Neural progenitor cell (in vitro differentiated cells): ENCODE measurements around the gene ASB1. TPM values are rescaled to one million over a fixed set of nuclear protein-coding genes. Genes with fewer than 3 reads are reported as not detected.

Source experiments
- DNase-seq: peaks from one replicate; pipeline ENCODE4 v3.0.0-alpha.2; 2016; ENCODE audit warnings: low spot score
- H2AFZ ChIP-seq: fragments of 200-600 bp; sonication (generic); replicated peaks from 2 replicates; pipeline ENCODE4 v1.6.1; 2016; ENCODE audit warnings: antibody characterized with exemption
- H3F3A ChIP-seq: fragments of 200-600 bp; sonication (generic); 2 replicates; pipeline ENCODE4 v1.6.1; 2016; ENCODE audit warnings: antibody characterized with exemption, low read depth
- H3K27ac ChIP-seq: fragments of 200-600 bp; sonication (generic); 2 replicates; pipeline ENCODE4 v1.5.1; 2016; ENCODE audit warnings: mild to moderate bottlenecking
- H3K27me3 ChIP-seq: fragments of 200-600 bp; sonication (generic); 2 replicates; pipeline ENCODE4 v1.6.1; 2016; ENCODE audit warnings: mild to moderate bottlenecking, moderate library complexity
- H3K36me3 ChIP-seq: fragments of 200-600 bp; sonication (generic); 2 replicates; pipeline ENCODE4 v1.5.1; 2016
- H3K4me1 ChIP-seq: fragments of 200-600 bp; sonication (generic); 2 replicates; pipeline ENCODE4 v1.6.1; 2016; ENCODE audit warnings: mixed run types
- H3K4me2 ChIP-seq: fragments of 200-600 bp; sonication (generic); 2 replicates; pipeline ENCODE4 v1.6.1; 2016
- H3K4me3 ChIP-seq: fragments of 200-600 bp; sonication (generic); 2 replicates; pipeline ENCODE4 v1.5.1; 2016
- H3K79me2 ChIP-seq: fragments of 200-600 bp; sonication (generic); 2 replicates; pipeline ENCODE4 v1.6.1; 2016; ENCODE audit warnings: low read depth
- H3K9ac ChIP-seq: fragments of 200-600 bp; sonication (generic); 2 replicates; pipeline ENCODE4 v1.6.1; 2016
- H3K9me3 ChIP-seq: fragments of 200-600 bp; sonication (generic); 2 replicates; pipeline ENCODE4 v1.5.1; 2016; ENCODE audit warnings: low read depth
- H4K20me1 ChIP-seq: fragments of 200-600 bp; sonication (generic); 2 replicates; pipeline ENCODE4 v1.6.1; 2016; ENCODE audit warnings: low read depth
- H3K27ac Mint-ChIP-seq: 3 replicates; pipeline ENCODE4 v1.8.0; 2021; ENCODE audit warnings: mixed read lengths
- H3K27me3 Mint-ChIP-seq: 2 replicates; pipeline ENCODE4 v1.8.0; 2022; ENCODE audit warnings: low read depth, mild to moderate bottlenecking, inconsistent platforms, moderate library complexity, mixed read lengths; ENCODE audit not compliant: insufficient read depth
- H3K36me3 Mint-ChIP-seq: 3 replicates; pipeline ENCODE4 v1.8.0; 2021; ENCODE audit warnings: mixed read lengths
- H3K4me1 Mint-ChIP-seq: 3 replicates; pipeline ENCODE4 v1.8.0; 2021; ENCODE audit warnings: mixed read lengths
- H3K4me3 Mint-ChIP-seq: 3 replicates; pipeline ENCODE4 v1.8.0; 2021; ENCODE audit warnings: mild to moderate bottlenecking, moderate library complexity, mixed read lengths
- H3K9me3 Mint-ChIP-seq: 3 replicates; pipeline ENCODE4 v1.8.0; 2020; ENCODE audit warnings: mixed read lengths
- EZH2 ChIP-seq: fragments of 200-600 bp; sonication (generic); IDR thresholded peaks from 2 replicates; pipeline ENCODE4 v1.6.1; 2017; ENCODE audit warnings: antibody characterized with exemption, mild to moderate bottlenecking, moderate library complexity
- EZH2phosphoT487 ChIP-seq: fragments of 200-600 bp; sonication (generic); IDR thresholded peaks from 2 replicates; pipeline ENCODE4 v1.6.1; 2017; ENCODE audit warnings: antibody characterized with exemption
- total RNA-seq: library from RNA; depleted of rRNA; stranded (reverse); fragments of >200 nt; gene quantifications from 2 replicates; pipeline ENCODE4 v1.2.3, GENCODE V29; 2015; ENCODE audit warnings: low replicate concordance
- TF ChIP-seq, protein P1 (sequence below): fragments of 200-600 bp; sonication (generic); IDR thresholded peaks from 2 replicates; pipeline ENCODE4 v1.5.1; 2017; ENCODE audit warnings: antibody characterized with exemption, mild to moderate bottlenecking

ASB1 gene
- total RNA-seq, 1 donor from 2014 or later, result 29.2 TPM

- Mint-ChIP-seq H3K4me1 (no peaks in the 10 kb centered on the region), H3K9me3 (peaks cover 12% of the 10 kb centered on the region), H3K27ac (peak overlapping the region; percentile 46), H3K36me3 (no peaks in the 10 kb centered on the region), H3K4me3 (no peak overlapping the region), H3K27me3 (peaks cover 5% of the 10 kb centered on the region)
- Histone ChIP-seq H3K9me3 (no peaks in the 10 kb centered on the region), H3K27ac (no peak overlapping the region), H2AFZ (no peak overlapping the region), H3K4me2 (no peak overlapping the region), H3K9ac (no peak overlapping the region), H3K79me2 (no peaks in the 10 kb centered on the region), H3K36me3 (no peaks in the 10 kb centered on the region), H3K4me1 (no peaks in the 10 kb centered on the region), H3K27me3 (no peaks in the 10 kb centered on the region), H3K4me3 (no peak overlapping the region), H3F3A (no peaks in the 10 kb centered on the region), H4K20me1 (no peaks in the 10 kb centered on the region)
- TF ChIP-seq EZH2phosphoT487, result no peak
- TF ChIP-seq, protein P1, sequence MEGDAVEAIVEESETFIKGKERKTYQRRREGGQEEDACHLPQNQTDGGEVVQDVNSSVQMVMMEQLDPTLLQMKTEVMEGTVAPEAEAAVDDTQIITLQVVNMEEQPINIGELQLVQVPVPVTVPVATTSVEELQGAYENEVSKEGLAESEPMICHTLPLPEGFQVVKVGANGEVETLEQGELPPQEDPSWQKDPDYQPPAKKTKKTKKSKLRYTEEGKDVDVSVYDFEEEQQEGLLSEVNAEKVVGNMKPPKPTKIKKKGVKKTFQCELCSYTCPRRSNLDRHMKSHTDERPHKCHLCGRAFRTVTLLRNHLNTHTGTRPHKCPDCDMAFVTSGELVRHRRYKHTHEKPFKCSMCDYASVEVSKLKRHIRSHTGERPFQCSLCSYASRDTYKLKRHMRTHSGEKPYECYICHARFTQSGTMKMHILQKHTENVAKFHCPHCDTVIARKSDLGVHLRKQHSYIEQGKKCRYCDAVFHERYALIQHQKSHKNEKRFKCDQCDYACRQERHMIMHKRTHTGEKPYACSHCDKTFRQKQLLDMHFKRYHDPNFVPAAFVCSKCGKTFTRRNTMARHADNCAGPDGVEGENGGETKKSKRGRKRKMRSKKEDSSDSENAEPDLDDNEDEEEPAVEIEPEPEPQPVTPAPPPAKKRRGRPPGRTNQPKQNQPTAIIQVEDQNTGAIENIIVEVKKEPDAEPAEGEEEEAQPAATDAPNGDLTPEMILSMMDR, result no peak
- no peak for TF ChIP-seq EZH2
- DNase-seq, result no peak
Measured at GRCh38 chr2:238459081-238459629, 32.4 kb downstream of the ASB1 start.

DNA sequence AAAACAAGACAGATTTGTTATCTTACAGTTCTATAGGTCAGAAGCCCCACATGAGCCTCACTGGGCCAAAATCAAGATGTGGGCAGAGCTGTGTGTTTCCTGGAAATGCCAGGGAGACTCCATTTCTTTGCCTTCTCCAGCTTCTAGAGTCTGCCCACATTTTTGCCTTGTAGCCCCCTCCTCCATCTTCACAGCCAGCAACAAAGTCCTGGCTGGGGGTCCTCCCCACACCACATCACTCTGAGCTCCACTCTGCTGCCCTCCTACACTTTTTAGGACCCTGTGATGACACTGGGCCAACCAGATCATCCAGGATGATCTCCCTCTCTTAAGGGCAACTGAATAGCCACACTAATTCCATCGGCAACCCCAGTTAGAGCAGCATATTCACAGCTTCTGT is 34.3 kb downstream of the ASB1 start:
- Histone ChIP-seq H3K4me2 (no peak overlapping the region), H3K36me3 (no peaks in the 10 kb centered on the region), H4K20me1 (no peaks in the 10 kb centered on the region), H3K4me1 (no peaks in the 10 kb centered on the region), H3K79me2 (no peaks in the 10 kb centered on the region), H3K27me3 (no peaks in the 10 kb centered on the region), H3F3A (no peaks in the 10 kb centered on the region), H3K4me3 (no peak overlapping the region), H3K9ac (no peak overlapping the region), H3K9me3 (no peaks in the 10 kb centered on the region), H2AFZ (no peak overlapping the region), H3K27ac (no peak overlapping the region)
- TF ChIP-seq, protein P1, result no peak
- TF ChIP-seq EZH2phosphoT487 (no peak), EZH2 (no peak)
- H3K4me1 Mint-ChIP-seq, result no peaks in the 10 kb centered on the region
- H3K4me3 Mint-ChIP-seq, result peak overlapping the region; percentile 46
- no peak overlapping the region for H3K27ac Mint-ChIP-seq
- no peaks in the 10 kb centered on the region for H3K36me3 Mint-ChIP-seq
- peaks cover 5% of the 10 kb centered on the region for H3K27me3 Mint-ChIP-seq
- no peak for DNase-seq
- peaks cover 9% of the 10 kb centered on the region for H3K9me3 Mint-ChIP-seq

- H3K9me3 Mint-ChIP-seq, result peaks cover 7% of the 10 kb centered on the region
- H2AFZ ChIP-seq, result no peak overlapping the region
Measured at GRCh38 chr2:238461491-238461890, 34.8 kb downstream of the ASB1 start.

More at GRCh38 chr2:238461491-238461890, 34.8 kb downstream of the ASB1 start:
- H3K36me3 Mint-ChIP-seq, result no peaks in the 10 kb centered on the region
- H3K79me2 ChIP-seq, result no peaks in the 10 kb centered on the region
- H4K20me1 ChIP-seq, result no peaks in the 10 kb centered on the region
- no peaks in the 10 kb centered on the region for H3K9me3 ChIP-seq
- no peaks in the 10 kb centered on the region for H3K27me3 ChIP-seq
- DNase-seq, result no peak
- no peak overlapping the region for H3K4me3 Mint-ChIP-seq
- no peaks in the 10 kb centered on the region for H3K36me3 ChIP-seq
- no peaks in the 10 kb centered on the region for H3K4me1 Mint-ChIP-seq
- no peak overlapping the region for H3K27ac Mint-ChIP-seq
- H3K4me3 ChIP-seq, result no peak overlapping the region
- H3K9ac ChIP-seq, result no peak overlapping the region
- H3F3A ChIP-seq, result no peaks in the 10 kb centered on the region
- H3K4me2 ChIP-seq, result no peak overlapping the region
- no peak for TF ChIP-seq EZH2
- TF ChIP-seq, protein P1, result no peak
- peaks cover 5% of the 10 kb centered on the region for H3K27me3 Mint-ChIP-seq
- no peaks in the 10 kb centered on the region for H3K4me1 ChIP-seq
- H3K27ac ChIP-seq, result no peak overlapping the region
